ENCODE results near the gene MST1.

DNA sequence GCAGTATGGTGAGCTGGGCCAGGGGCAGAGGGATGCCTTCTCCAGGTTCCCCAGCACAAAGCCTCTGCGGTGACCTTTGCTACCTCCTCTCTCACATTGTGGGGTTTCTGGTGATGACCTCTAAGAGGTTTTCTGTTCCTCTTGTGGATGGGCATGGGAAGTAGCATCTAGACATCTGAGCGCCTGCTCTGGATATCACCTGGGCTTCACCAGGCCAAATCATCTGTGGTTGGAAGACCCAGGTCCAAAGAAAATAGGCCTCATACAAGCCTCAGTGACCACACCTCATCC lies 8.1 kb downstream of the MST1 start:
- TF ChIP-seq ZBTB21 (CRISPR knock-in tag; IDR thresholded peaks at IDR 0.05; ENCODE audit: borderline replicate concordance) (no peak), NFATC4 (CRISPR knock-in tag; IDR thresholded peaks at IDR 0.05) (no peak), ZNF671 (CRISPR knock-in tag; IDR thresholded peaks at IDR 0.05) (no peak), JUN (CRISPR knock-in tag; IDR thresholded peaks at IDR 0.05) (no peak), JAZF1 (CRISPR knock-in tag; IDR thresholded peaks at IDR 0.05) (no peak), NFYB (CRISPR knock-in tag; conservative IDR thresholded peaks at IDR 0.05; ENCODE audit: low read depth) (no peak), SP1 (CRISPR knock-in tag; conservative IDR thresholded peaks at IDR 0.05) (no peak), ZNF416 (CRISPR knock-in tag; IDR thresholded peaks at IDR 0.05) (no peak), HMGXB4 (CRISPR knock-in tag; IDR thresholded peaks at IDR 0.05) (no peak), ZNF121 (CRISPR knock-in tag; IDR thresholded peaks at IDR 0.05) (no peak)
- TF ChIP-seq, protein P1, sequence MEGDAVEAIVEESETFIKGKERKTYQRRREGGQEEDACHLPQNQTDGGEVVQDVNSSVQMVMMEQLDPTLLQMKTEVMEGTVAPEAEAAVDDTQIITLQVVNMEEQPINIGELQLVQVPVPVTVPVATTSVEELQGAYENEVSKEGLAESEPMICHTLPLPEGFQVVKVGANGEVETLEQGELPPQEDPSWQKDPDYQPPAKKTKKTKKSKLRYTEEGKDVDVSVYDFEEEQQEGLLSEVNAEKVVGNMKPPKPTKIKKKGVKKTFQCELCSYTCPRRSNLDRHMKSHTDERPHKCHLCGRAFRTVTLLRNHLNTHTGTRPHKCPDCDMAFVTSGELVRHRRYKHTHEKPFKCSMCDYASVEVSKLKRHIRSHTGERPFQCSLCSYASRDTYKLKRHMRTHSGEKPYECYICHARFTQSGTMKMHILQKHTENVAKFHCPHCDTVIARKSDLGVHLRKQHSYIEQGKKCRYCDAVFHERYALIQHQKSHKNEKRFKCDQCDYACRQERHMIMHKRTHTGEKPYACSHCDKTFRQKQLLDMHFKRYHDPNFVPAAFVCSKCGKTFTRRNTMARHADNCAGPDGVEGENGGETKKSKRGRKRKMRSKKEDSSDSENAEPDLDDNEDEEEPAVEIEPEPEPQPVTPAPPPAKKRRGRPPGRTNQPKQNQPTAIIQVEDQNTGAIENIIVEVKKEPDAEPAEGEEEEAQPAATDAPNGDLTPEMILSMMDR (IDR thresholded peaks at IDR 0.05) = no peak
- TF ChIP-seq, protein P2, sequence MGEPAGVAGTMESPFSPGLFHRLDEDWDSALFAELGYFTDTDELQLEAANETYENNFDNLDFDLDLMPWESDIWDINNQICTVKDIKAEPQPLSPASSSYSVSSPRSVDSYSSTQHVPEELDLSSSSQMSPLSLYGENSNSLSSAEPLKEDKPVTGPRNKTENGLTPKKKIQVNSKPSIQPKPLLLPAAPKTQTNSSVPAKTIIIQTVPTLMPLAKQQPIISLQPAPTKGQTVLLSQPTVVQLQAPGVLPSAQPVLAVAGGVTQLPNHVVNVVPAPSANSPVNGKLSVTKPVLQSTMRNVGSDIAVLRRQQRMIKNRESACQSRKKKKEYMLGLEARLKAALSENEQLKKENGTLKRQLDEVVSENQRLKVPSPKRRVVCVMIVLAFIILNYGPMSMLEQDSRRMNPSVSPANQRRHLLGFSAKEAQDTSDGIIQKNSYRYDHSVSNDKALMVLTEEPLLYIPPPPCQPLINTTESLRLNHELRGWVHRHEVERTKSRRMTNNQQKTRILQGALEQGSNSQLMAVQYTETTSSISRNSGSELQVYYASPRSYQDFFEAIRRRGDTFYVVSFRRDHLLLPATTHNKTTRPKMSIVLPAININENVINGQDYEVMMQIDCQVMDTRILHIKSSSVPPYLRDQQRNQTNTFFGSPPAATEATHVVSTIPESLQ (CRISPR knock-in tag; IDR thresholded peaks at IDR 0.05) = no peak
- TF ChIP-seq, protein P3, sequence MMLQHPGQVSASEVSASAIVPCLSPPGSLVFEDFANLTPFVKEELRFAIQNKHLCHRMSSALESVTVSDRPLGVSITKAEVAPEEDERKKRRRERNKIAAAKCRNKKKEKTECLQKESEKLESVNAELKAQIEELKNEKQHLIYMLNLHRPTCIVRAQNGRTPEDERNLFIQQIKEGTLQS (CRISPR knock-in tag; conservative IDR thresholded peaks at IDR 0.05) = no peak
- TF ChIP-seq, protein P4, sequence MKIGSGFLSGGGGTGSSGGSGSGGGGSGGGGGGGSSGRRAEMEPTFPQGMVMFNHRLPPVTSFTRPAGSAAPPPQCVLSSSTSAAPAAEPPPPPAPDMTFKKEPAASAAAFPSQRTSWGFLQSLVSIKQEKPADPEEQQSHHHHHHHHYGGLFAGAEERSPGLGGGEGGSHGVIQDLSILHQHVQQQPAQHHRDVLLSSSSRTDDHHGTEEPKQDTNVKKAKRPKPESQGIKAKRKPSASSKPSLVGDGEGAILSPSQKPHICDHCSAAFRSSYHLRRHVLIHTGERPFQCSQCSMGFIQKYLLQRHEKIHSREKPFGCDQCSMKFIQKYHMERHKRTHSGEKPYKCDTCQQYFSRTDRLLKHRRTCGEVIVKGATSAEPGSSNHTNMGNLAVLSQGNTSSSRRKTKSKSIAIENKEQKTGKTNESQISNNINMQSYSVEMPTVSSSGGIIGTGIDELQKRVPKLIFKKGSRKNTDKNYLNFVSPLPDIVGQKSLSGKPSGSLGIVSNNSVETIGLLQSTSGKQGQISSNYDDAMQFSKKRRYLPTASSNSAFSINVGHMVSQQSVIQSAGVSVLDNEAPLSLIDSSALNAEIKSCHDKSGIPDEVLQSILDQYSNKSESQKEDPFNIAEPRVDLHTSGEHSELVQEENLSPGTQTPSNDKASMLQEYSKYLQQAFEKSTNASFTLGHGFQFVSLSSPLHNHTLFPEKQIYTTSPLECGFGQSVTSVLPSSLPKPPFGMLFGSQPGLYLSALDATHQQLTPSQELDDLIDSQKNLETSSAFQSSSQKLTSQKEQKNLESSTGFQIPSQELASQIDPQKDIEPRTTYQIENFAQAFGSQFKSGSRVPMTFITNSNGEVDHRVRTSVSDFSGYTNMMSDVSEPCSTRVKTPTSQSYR (CRISPR knock-in tag; IDR thresholded peaks at IDR 0.05) = no peak

Measured in WTC11 (cell line).